ENCODE results near the gene ERCC8.

ERCC8 gene

DNA sequence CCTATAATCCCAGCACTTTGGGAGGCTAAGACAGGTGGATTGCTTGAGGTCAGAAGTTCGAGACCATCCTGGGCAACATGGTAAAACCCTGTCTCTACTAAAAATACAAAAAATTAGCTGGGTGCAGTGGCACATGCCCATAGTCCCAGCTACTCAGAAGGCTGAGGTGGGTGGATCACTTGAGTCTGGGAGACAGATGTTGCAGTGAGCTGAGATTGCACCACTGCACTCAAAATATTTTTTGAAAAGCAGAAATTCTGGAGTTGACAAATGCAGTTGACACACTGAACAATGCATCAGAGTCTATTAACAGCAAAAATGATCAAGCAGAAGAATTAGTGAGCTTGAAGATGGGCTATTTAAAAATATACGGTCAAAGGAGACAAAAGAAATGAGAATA lies 35.6 kb upstream of the ERCC8 start:
- no peak for TF ChIP-seq CTCF (IDR thresholded peaks at IDR 0.05; ENCODE audit: low read length, missing control alignments)
- H3K4me3 ChIP-seq (replicated peaks; ENCODE audit: low read depth, low read length): no peak overlapping the region
- DNase-seq (ENCODE audit: low read depth): no peak

DNA sequence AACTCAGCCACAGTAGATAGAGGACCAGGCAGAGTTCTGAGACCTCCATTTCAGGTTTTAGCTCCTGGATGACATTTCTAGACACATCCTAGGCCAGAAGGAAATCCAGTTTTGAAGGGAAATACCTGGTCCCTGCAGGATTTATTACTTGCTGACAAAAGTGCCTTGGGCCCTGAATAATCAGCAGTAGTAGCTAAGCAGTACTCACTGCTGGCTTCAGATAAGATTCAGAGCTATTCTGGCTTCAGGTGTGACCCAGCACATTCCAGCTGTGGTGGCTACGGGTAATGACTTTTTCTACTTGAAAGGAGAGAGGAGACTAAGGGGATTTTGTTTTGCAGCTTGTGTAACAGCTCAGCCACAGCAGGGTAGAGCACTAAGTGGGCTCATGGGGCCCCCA lies 34.1 kb upstream of the ERCC8 start:
- no peak overlapping the region for H3K4me3 ChIP-seq (replicated peaks; ENCODE audit: low read depth, low read length)
- DNase-seq (ENCODE audit: low read depth): no peak
- TF ChIP-seq CTCF (IDR thresholded peaks at IDR 0.05; ENCODE audit: low read length, missing control alignments): no peak

DNA sequence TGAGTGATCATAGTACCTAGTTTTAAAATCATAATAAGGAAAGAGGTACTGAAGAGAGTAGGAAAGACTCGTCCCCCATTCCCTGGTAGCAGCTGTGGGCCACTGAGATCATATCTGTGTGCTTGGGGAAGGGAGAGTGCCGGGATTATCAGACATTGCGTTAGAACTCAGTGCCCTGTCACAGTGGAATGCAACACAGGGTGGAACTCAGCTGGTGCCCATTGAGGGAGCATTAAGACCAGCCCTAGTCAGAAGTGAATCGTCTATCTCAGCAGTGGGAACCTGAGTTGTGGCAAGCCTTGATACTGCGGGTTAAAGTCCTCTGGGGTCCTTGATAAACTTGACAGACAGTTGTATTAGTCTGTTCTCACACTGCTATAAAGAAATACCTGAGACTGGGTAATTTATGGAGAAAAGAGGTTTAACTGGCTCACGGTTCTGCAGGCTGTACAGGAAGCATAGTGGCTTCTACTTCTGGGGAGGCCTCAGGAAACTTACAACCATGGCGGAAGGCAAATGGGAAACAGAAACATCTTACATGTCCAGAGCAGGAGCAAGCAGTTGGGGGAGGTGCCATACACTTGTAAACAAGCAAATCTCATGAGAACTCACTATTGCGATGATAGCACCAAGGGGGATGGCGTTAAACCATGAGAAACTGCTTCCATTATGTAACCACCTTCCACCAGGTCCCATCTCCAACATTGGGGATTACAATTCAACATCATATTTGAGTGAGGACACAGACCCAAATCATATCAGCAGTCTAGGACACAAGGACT lies 33.3 kb upstream of the ERCC8 start:
- no peak for DNase-seq (ENCODE audit: low read depth)
- TF ChIP-seq CTCF (IDR thresholded peaks at IDR 0.05; ENCODE audit: low read length, missing control alignments): no peak
- no peak overlapping the region for H3K4me3 ChIP-seq (replicated peaks; ENCODE audit: low read depth, low read length)

DNA sequence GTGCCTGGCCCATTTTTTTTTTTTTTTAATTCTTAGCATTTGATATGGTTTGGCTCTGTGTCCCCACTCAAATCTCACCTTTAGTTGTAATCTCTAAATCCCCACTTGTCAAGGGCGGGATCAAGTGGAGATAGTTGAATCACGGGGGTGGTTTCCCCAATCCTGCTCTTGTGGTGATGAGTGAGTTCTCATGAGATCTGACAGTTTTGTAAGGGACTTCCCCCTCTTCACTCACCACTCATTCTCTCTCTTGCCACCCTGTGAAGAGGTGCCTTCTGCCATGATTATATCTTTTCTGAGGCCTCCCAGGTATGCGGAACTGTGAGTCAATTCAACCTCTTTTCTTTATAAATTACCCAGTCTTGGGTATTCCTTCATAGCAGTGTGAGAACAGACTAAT lies 27.4 kb upstream of the ERCC8 start:
- no peak for TF ChIP-seq CTCF (IDR thresholded peaks at IDR 0.05; ENCODE audit: low read length, missing control alignments)
- DNase-seq (ENCODE audit: low read depth): no peak
- H3K4me3 ChIP-seq (replicated peaks; ENCODE audit: low read depth, low read length): no peak overlapping the region

DNA sequence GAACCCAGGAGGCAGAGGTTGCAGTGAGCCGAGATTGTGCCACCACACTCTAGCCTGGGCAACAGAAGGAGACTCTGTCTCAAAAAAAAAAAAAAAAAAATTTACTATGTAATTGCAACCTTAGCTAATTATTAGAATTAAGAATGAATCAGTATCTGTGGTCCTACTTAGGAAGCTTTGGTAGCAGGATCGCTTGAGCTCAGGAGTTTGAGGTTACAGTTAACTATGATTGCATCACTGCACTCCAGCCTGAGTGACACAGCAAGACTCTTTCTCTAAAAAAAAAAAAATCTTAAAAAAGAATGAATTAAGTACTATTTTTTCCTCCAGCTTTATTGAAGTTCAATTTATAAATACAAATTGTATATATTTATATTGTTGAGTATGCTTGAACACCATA lies 16.8 kb upstream of the ERCC8 start:
- no peak overlapping the region for H3K4me3 ChIP-seq (replicated peaks; ENCODE audit: low read depth, low read length)
- TF ChIP-seq CTCF (IDR thresholded peaks at IDR 0.05; ENCODE audit: low read length, missing control alignments): no peak
- DNase-seq (ENCODE audit: low read depth): peak; percentile 57

DNA sequence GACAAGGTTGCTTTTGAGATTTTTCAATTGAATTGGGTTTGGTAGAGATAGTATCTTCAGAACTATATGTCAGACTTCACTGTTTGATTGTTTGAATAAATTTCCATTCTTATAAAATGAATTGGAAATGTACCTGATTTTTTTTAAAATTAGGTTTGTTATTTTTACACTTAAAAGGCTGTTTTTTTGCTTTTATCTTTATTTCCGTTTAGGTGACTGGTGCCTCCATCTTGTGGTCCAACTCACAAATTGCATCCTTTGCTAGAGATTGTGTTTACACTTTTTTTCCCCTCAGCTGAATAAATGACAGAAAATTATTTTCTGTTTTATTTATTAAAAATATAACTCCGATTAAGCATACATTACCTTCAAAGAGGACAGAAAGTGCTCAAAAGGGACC lies 15.7 kb upstream of the ERCC8 start:
- peak; percentile 50 for DNase-seq (ENCODE audit: low read depth)
- TF ChIP-seq CTCF (IDR thresholded peaks at IDR 0.05; ENCODE audit: low read length, missing control alignments): peak; percentile 69
- no peak overlapping the region for H3K4me3 ChIP-seq (replicated peaks; ENCODE audit: low read depth, low read length)

GRCh38 chr5:60959156-60959555 lies 14.3 kb upstream of the ERCC8 start:
- H3K4me3 ChIP-seq (replicated peaks; ENCODE audit: low read depth, low read length): no peak overlapping the region
- peak; percentile 26 for TF ChIP-seq CTCF (IDR thresholded peaks at IDR 0.05; ENCODE audit: low read length, missing control alignments)
- peak; percentile 60 for DNase-seq (ENCODE audit: low read depth)

All from fibroblast of pulmonary artery (primary cell).